K562 (cell line): ENCODE data around the gene VDR. TPM values are rescaled to one million over a fixed set of nuclear protein-coding genes. Genes with fewer than 3 reads are reported as not detected.

Experiments
- ATF7 ChIP-seq: fragments of 450-650 bp; IDR thresholded peaks from 2 replicates; pipeline ENCODE4 v1.7.1; 2014; ENCODE audit warnings: mild to moderate bottlenecking, moderate library complexity
- CBFA2T3 ChIP-seq: fragments of 450-650 bp; IDR thresholded peaks from 2 replicates; pipeline ENCODE4 v1.6.1; 2017
- CTBP1 ChIP-seq: fragments of 450-650 bp; IDR thresholded peaks from 2 replicates; pipeline ENCODE4 v1.6.1; 2016; ENCODE audit warnings: borderline replicate concordance
- GATA2 ChIP-seq: sonication (generic); formaldehyde crosslinking; IDR thresholded peaks from 2 replicates; pipeline ENCODE4 v1.4.0; 2020; ENCODE audit warnings: mild to moderate bottlenecking, missing genetic modification reagents
- KLF6 ChIP-seq: fragments of 250-450 bp; sonication (Bioruptor Pico); IDR thresholded peaks from 2 replicates; pipeline ENCODE4 v1.4.0; 2020; ENCODE audit warnings: mild to moderate bottlenecking, moderate library complexity, borderline replicate concordance
- LEF1 ChIP-seq: fragments of 450-650 bp; IDR thresholded peaks from 2 replicates; pipeline ENCODE4 v1.6.1; 2016; ENCODE audit warnings: mild to moderate bottlenecking
- MEIS2 ChIP-seq: fragments of 450-650 bp; IDR thresholded peaks from 2 replicates; pipeline ENCODE4 v1.6.1; 2014; ENCODE audit warnings: mild to moderate bottlenecking; ENCODE audit not compliant: partially characterized antibody
- MTA1 ChIP-seq: fragments of 450-650 bp; IDR thresholded peaks from 2 replicates; pipeline ENCODE4 v1.6.1; 2017; ENCODE audit warnings: borderline replicate concordance
- MTA2 ChIP-seq: fragments of 450-650 bp; IDR thresholded peaks from 2 replicates; pipeline ENCODE4 v1.6.1; 2016; ENCODE audit warnings: low read depth
- MYC ChIP-seq, 2 experiments: fragments of 250-450 bp in 1 of 2; sonication (Bioruptor Pico) in 1 of 2; IDR thresholded peaks; 2 replicates each; pipeline versions ENCODE4 v1.5.1 to v1.6.1; 2012 to 2021; ENCODE audit warnings: low read depth in 2 of 2, borderline replicate concordance in 1 of 2, improper control_type of control experiment in 1 of 2, low read length in 1 of 2, mild to moderate bottlenecking in 1 of 2, moderate library complexity in 1 of 2
- POLR3G ChIP-seq: IDR thresholded peaks from 2 replicates; pipeline ENCODE4 v1.6.1; 2011; ENCODE audit not compliant: insufficient read length, insufficient replicate concordance; ENCODE audit errors: extremely low read depth
- PTRF ChIP-seq: fragments of 450-650 bp; IDR thresholded peaks from 2 replicates; pipeline ENCODE4 v1.6.1; 2016; ENCODE audit warnings: mild to moderate bottlenecking, missing genetic modification characterization, missing compliant biosample characterization
- SUPT5H ChIP-seq: fragments of 450-650 bp; IDR thresholded peaks from 2 replicates; pipeline ENCODE4 v1.6.1; 2016
- TBP ChIP-seq: optimal IDR thresholded peaks from 2 replicates; pipeline ENCODE3; 2011; ENCODE audit warnings: low read depth, low read length, improper control_type of control experiment
- ZNF778 ChIP-seq: fragments of 450-650 bp; formaldehyde crosslinking; IDR thresholded peaks from 2 replicates; pipeline ENCODE4 v1.4.0; 2020; ENCODE audit warnings: mild to moderate bottlenecking, moderate library complexity
- polyA plus RNA-seq, 8 experiments: library from polyadenylated mRNA; depleted of rRNA in 4 of 8; stranded (reverse) in 5 of 8; unstranded in 3 of 8; fragments of >200 nt; fragmentation: Nextera tagmentation in 2 of 8; fragmentation: Illumina TruSeq in 1 of 8; extraction: Ambion mirVana in 2 of 8; extraction: Trizol in 1 of 8; gene quantifications; 2 replicates each; pipeline versions ENCODE4 v1.2.1 to v1.2.3, GENCODE V29; 2011 to 2014; ENCODE audit warnings: inconsistent platforms in 1 of 8, missing spikeins in 1 of 8
- total RNA-seq, 7 experiments: library from RNA; depleted of rRNA in 6 of 7; stranded (reverse); fragments of >200 nt in 6 of 7; fragmentation: Illumina TruSeq in 2 of 7; extraction: Trizol in 2 of 7; gene quantifications; 2 replicates each; pipeline versions ENCODE4 v1.2.1 to v1.2.3, GENCODE V29; 2011 to 2021; ENCODE audit warnings: low replicate concordance in 1 of 7
- TF ChIP-seq, protein P1 (sequence below): fragments of 450-650 bp; conservative IDR thresholded peaks from 2 replicates; pipeline ENCODE4 v1.6.1; 2016; ENCODE audit warnings: missing genetic modification characterization, low read depth, mild to moderate bottlenecking, missing compliant biosample characterization, moderate library complexity
- TF ChIP-seq, protein P2 (sequence below): sonication (generic); formaldehyde crosslinking; IDR thresholded peaks from 2 replicates; pipeline ENCODE4 v1.8.1; 2023; ENCODE audit warnings: missing genetic modification reagents, mild to moderate bottlenecking, borderline replicate concordance
- TF ChIP-seq, protein P3 (sequence below): fragments of 450-650 bp; IDR thresholded peaks from 2 replicates; pipeline ENCODE4 v1.6.1; 2016; ENCODE audit warnings: low read depth, mild to moderate bottlenecking, moderate library complexity
- TF ChIP-seq, protein P4 (sequence below), 2 experiments: fragments of 200-800 bp in 1 of 2; sonication (Bioruptor generic) in 1 of 2; sonication (generic) in 1 of 2; formaldehyde crosslinking in 1 of 2; IDR thresholded peaks in 1 of 2; conservative IDR thresholded peaks in 1 of 2; 2 replicates each; pipeline versions ENCODE4 v1.5.0 to v1.6.1; 2016 to 2020; ENCODE audit warnings: missing compliant biosample characterization in 1 of 2, missing genetic modification characterization in 1 of 2, missing genetic modification reagents in 1 of 2

VDR gene
- total and polyA plus RNA-seq, 9 of the 15 experiments (the other 6 are each of a cell fraction or from before 2014, with no cell fraction given), result 0.61 to 4.8 (median 2.0) TPM

DNA sequence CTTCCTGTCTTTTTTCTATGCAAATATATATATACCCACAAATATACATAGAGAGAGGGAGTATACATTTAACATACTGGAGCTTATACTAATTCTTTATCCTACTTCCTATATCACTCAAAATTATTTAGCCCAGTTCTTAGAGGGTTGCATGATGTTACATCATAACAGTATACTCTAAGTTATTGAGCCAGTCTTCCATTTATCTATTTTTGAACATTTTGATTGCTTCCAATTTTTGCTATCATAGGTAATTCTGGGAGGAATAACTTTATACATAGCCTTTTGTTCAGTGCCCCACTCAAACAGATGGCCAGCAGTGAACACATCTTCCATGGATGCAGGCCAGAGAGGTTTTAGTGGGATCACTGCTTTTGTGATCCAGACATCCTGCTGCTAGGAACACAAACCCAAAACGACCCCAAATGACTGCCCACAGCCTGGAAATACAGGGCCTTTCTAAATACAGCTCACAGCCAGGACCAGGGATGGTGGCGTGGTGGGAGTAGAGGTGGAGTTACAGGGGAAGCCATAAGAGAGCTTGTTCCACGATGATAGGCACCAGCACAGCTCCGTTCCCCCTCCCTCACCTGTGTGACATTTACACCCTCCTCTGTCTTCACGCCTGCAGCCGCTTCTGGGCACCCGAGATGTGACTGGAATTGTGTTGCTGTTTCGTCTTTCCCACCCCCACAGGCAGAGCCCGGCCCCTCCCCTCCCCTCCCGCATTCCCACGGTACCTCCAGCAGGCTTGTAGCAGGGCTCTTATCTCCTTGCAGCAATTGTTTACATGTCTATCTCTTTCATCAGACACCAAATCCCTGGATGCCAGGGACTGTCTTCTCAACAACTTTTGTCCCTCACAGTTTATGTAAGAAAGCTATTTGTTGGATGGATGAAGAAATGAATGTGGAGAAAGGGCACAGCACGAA lies 54.4 kb downstream of the VDR start (continued):
- TF ChIP-seq, protein P1, sequence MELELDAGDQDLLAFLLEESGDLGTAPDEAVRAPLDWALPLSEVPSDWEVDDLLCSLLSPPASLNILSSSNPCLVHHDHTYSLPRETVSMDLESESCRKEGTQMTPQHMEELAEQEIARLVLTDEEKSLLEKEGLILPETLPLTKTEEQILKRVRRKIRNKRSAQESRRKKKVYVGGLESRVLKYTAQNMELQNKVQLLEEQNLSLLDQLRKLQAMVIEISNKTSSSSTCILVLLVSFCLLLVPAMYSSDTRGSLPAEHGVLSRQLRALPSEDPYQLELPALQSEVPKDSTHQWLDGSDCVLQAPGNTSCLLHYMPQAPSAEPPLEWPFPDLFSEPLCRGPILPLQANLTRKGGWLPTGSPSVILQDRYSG (tag), result no peak
- no peak for TF ChIP-seq POLR3G
- TF ChIP-seq, protein P2, sequence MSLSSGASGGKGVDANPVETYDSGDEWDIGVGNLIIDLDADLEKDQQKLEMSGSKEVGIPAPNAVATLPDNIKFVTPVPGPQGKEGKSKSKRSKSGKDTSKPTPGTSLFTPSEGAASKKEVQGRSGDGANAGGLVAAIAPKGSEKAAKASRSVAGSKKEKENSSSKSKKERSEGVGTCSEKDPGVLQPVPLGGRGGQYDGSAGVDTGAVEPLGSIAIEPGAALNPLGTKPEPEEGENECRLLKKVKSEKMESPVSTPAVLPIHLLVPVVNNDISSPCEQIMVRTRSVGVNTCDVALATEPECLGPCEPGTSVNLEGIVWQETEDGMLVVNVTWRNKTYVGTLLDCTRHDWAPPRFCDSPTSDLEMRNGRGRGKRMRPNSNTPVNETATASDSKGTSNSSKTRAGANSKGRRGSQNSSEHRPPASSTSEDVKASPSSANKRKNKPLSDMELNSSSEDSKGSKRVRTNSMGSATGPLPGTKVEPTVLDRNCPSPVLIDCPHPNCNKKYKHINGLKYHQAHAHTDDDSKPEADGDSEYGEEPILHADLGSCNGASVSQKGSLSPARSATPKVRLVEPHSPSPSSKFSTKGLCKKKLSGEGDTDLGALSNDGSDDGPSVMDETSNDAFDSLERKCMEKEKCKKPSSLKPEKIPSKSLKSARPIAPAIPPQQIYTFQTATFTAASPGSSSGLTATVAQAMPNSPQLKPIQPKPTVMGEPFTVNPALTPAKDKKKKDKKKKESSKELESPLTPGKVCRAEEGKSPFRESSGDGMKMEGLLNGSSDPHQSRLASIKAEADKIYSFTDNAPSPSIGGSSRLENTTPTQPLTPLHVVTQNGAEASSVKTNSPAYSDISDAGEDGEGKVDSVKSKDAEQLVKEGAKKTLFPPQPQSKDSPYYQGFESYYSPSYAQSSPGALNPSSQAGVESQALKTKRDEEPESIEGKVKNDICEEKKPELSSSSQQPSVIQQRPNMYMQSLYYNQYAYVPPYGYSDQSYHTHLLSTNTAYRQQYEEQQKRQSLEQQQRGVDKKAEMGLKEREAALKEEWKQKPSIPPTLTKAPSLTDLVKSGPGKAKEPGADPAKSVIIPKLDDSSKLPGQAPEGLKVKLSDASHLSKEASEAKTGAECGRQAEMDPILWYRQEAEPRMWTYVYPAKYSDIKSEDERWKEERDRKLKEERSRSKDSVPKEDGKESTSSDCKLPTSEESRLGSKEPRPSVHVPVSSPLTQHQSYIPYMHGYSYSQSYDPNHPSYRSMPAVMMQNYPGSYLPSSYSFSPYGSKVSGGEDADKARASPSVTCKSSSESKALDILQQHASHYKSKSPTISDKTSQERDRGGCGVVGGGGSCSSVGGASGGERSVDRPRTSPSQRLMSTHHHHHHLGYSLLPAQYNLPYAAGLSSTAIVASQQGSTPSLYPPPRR, result no peak
- peak; percentile 55; the same call in 1 of the 2 replicates for TF ChIP-seq ATF7
- TF ChIP-seq, protein P3, sequence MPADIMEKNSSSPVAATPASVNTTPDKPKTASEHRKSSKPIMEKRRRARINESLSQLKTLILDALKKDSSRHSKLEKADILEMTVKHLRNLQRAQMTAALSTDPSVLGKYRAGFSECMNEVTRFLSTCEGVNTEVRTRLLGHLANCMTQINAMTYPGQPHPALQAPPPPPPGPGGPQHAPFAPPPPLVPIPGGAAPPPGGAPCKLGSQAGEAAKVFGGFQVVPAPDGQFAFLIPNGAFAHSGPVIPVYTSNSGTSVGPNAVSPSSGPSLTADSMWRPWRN, result no peak
- TF ChIP-seq MYC (IDR thresholded peaks at IDR 0.05; ENCODE audit: low read depth, low read length), result peak; percentile 61; the same call in 1 of the 2 replicates
- no peak for TF ChIP-seq MYC (CRISPR knock-in tag; IDR thresholded peaks at IDR 0.05; ENCODE audit: borderline replicate concordance, low read depth)
- TF ChIP-seq MTA1, result peak; percentile 39; the same call in 1 of the 2 replicates
- no peak for TF ChIP-seq TBP
- peak; percentile 64; the same call in 1 of the 2 replicates for TF ChIP-seq LEF1
- TF ChIP-seq KLF6, result no peak
- peak; percentile 72 for TF ChIP-seq MEIS2
- peak; percentile 53; the same call in 1 of the 2 replicates for TF ChIP-seq GATA2
- TF ChIP-seq ZNF778 (CRISPR knock-in tag), result no peak
- TF ChIP-seq, protein P4, sequence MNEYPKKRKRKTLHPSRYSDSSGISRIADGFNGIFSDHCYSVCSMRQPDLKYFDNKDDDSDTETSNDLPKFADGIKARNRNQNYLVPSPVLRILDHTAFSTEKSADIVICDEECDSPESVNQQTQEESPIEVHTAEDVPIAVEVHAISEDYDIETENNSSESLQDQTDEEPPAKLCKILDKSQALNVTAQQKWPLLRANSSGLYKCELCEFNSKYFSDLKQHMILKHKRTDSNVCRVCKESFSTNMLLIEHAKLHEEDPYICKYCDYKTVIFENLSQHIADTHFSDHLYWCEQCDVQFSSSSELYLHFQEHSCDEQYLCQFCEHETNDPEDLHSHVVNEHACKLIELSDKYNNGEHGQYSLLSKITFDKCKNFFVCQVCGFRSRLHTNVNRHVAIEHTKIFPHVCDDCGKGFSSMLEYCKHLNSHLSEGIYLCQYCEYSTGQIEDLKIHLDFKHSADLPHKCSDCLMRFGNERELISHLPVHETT (CRISPR knock-in tag; conservative IDR thresholded peaks at IDR 0.05 in 1 of 2, IDR thresholded peaks at IDR 0.05 in 1 of 2), result no peak
- peak; percentile 85 for TF ChIP-seq CTBP1
- TF ChIP-seq SUPT5H, result no peak
- no peak for TF ChIP-seq PTRF (tag)
- TF ChIP-seq MTA2, result peak; percentile 56
- peak; percentile 76 for TF ChIP-seq CBFA2T3
